BJ (cell line): Measurements from ENCODE around the gene PAX9. TPM values are rescaled to one million over a fixed set of nuclear protein-coding genes. Genes with fewer than 3 reads are reported as not detected.

Source experiments
- CTCF ChIA-PET: fragments of 350-600 bp; formaldehyde crosslinking; extraction: SDS; loops from one replicate; lab custom pipeline; 2021; ENCODE audit warnings: antibody characterized with exemption, inconsistent platforms; lab: Yijun Ruan, JAX
- POLR2A ChIA-PET: fragments of 300-600 bp; sonication (Branson Sonifier 250); formaldehyde crosslinking; extraction: SDS; loops from one replicate; lab custom pipeline; 2021; ENCODE audit warnings: antibody characterized with exemption; lab: Charles Lee
- DNase-seq: peaks from one replicate; pipeline ENCODE4 v3.0.0-alpha.2; 2011; ENCODE audit warnings: low read depth
- H3K27me3 ChIP-seq: 2 replicates; pipeline ENCODE4 v1.6.0; 2011; ENCODE audit warnings: low read length; ENCODE audit not compliant: control insufficient read depth, insufficient read depth
- H3K36me3 ChIP-seq: 2 replicates; pipeline ENCODE4 v1.5.1; 2011; ENCODE audit warnings: low read length; ENCODE audit not compliant: control insufficient read depth, insufficient read depth
- H3K4me3 ChIP-seq: 2 replicates; pipeline ENCODE4 v1.5.1; 2011; ENCODE audit warnings: low read depth, mild to moderate bottlenecking, control low read depth, low read length
- polyA plus RNA-seq: library from polyadenylated mRNA; depleted of rRNA; stranded (reverse); fragments of >200 nt; gene quantifications from 2 replicates; pipeline ENCODE4 v1.2.3, GENCODE V29; 2011
- TF ChIP-seq, protein P1 (sequence below): IDR thresholded peaks from 2 replicates; pipeline ENCODE4 v1.5.1; 2011; ENCODE audit warnings: low read depth, mild to moderate bottlenecking, control low read depth, inconsistent platforms, low read length, moderate library complexity; ENCODE audit not compliant: insufficient read depth

Gene PAX9
- polyA plus RNA-seq, 1 experiment = not detected

DNA sequence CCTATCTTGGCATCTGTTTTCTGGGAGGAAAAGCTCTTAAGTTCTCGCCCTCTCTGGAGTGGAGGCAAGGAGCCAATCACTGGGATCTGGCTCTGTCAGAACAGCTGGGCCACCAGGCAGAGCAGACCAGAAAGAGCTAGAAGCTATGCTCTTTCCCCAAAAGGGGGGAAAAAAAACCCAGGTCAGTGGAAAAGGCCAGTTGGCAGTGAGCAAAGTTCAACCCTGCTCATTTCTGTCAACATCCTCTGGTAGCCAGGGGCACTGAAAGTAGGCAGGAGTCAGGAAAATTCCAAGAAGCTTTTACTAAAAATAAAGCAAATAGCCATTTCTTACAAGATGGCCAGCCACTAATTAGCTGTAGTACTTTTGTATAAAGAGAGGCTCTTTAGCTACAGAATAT, 36.6 kb upstream of the PAX9 start:
- TF ChIP-seq, protein P1, sequence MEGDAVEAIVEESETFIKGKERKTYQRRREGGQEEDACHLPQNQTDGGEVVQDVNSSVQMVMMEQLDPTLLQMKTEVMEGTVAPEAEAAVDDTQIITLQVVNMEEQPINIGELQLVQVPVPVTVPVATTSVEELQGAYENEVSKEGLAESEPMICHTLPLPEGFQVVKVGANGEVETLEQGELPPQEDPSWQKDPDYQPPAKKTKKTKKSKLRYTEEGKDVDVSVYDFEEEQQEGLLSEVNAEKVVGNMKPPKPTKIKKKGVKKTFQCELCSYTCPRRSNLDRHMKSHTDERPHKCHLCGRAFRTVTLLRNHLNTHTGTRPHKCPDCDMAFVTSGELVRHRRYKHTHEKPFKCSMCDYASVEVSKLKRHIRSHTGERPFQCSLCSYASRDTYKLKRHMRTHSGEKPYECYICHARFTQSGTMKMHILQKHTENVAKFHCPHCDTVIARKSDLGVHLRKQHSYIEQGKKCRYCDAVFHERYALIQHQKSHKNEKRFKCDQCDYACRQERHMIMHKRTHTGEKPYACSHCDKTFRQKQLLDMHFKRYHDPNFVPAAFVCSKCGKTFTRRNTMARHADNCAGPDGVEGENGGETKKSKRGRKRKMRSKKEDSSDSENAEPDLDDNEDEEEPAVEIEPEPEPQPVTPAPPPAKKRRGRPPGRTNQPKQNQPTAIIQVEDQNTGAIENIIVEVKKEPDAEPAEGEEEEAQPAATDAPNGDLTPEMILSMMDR = no peak
- no peak overlapping the region for H3K4me3 ChIP-seq
- no peaks in the 10 kb centered on the region for H3K36me3 ChIP-seq
- DNase-seq = no peak
- no peaks in the 10 kb centered on the region for H3K27me3 ChIP-seq
- POLR2A ChIA-PET = interaction anchor here (0.6 kb wide), 1 partner anchor 8 kb away, joined by 9 read pairs; no protein-coding TSS in a partner anchor
- CTCF ChIA-PET = interaction anchor here (1.1 kb wide), 1 partner anchor 69 kb away, joined by 3 read pairs; no protein-coding TSS in a partner anchor

DNA sequence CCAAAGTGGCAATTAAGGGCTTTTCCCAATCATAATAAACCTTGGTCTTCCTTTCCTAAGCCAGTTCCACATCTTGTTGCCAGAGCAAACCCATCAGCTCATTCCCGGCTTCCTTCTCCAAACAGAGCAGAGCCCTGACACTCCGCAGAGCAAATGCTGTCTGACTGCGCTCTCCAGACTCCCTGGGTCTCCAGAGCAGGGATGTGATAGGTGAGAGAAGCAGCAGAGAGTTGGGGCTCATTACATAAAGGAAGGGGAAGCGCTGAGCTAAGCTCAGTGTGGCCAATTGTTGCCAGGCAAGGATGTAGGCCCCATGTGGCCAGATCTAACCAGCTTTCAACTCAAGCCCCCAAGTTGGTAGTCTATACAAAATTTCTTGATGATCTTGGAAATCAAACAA, 36.2 kb upstream of the PAX9 start:
- no peak for DNase-seq
- Histone ChIP-seq H3K36me3 (no peaks in the 10 kb centered on the region), H3K4me3 (no peak overlapping the region), H3K27me3 (no peaks in the 10 kb centered on the region)
- TF ChIP-seq, protein P1 = no peak
- ChIA-PET POLR2A (interaction anchor here (0.6 kb wide), 1 partner anchor 306 kb away, joined by 3 read pairs; no protein-coding TSS in a partner anchor), CTCF (interaction anchor here (1.1 kb wide), 1 partner anchor 70 kb away, joined by 3 read pairs; no protein-coding TSS in a partner anchor)

DNA sequence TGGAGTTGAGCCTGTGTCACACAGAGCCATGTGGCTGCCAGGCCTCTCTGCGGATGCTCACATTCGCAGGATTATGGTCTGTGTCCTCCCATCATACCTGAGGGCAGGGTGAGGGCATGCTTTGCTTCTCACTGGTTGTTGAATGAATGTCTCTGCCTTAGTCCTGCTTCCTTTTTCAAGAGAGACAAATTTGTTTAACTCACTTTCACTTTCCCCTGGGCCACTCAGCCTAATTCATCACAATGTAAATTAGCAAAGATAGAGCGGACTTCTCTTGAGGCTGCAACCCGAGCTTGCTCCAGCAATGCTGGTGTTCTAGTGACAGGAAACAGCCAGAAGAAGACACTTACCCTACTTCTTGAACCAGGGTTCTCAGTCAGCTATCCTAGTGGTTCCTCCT, 35.5 kb upstream of the PAX9 start:
- no peaks in the 10 kb centered on the region for H3K36me3 ChIP-seq
- TF ChIP-seq, protein P1 = no peak
- CTCF ChIA-PET = interaction anchor here (0.7 to 1.1 kb wide), 3 partner anchors 15 to 70 kb away, joined by 3 read pairs; no protein-coding TSS in a partner anchor
- POLR2A ChIA-PET = interaction anchor here (0.6 kb wide), 1 partner anchor 306 kb away, joined by 3 read pairs; no protein-coding TSS in a partner anchor
- DNase-seq = no peak
- H3K4me3 ChIP-seq = no peak overlapping the region
- H3K27me3 ChIP-seq = no peaks in the 10 kb centered on the region

DNA sequence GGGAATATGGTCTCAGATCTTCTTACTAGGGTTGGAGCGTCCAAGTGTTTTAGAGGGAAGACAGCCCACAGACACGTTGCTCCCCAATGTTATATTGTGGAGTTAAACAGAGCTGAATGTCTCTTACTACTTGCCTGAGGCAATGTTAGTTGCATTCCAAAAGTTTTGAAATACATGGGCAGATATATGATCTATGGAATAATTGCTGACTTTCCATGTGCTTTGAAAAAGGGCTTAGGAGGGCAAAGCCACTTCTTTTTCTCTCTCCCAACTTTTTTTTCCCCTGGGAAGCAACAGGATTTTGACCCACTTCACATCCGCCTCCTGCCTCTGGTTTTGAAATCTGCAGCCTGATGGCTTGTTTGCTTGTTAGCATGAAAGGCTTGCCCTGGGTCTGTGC, 33.7 kb upstream of the PAX9 start:
- TF ChIP-seq, protein P1 = no peak
- Histone ChIP-seq H3K4me3 (no peak overlapping the region), H3K36me3 (no peaks in the 10 kb centered on the region), H3K27me3 (no peaks in the 10 kb centered on the region)
- CTCF ChIA-PET = no interaction called here
- POLR2A ChIA-PET = no interaction called here
- DNase-seq = no peak

DNA sequence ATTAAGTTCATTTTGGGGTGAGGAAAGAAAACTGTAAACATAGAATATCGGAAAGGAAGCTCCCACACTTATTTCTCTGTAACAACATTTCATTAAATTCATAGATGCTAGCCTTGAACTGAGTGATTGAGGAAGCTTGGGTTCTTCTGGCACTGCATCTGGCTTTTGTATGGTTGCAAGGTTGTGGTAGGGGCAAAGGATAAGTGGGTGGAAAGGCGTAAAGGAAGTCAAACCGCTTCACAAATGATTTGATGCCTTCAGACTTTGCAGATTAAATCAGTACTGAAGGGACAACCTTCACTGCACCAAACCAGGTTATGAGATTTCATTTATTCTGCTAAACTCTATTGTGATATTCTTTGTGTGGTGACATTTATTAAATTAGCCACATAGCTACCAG, 28.1 kb upstream of the PAX9 start:
- Histone ChIP-seq H3K4me3 (no peak overlapping the region), H3K36me3 (no peaks in the 10 kb centered on the region), H3K27me3 (no peaks in the 10 kb centered on the region)
- DNase-seq = no peak
- ChIA-PET CTCF (interaction anchor here (0.9 kb wide), 1 partner anchor 15 kb away, joined by 4 read pairs; no protein-coding TSS in a partner anchor), POLR2A (no interaction called here)
- TF ChIP-seq, protein P1 = no peak
